Liver (tissue), 3 donors: ENCODE results near the gene PRKD3.

Experiments
- NR2F2 ChIP-seq: IDR thresholded peaks from 2 replicates; pipeline ENCODE4 v1.6.1; 2016; ENCODE audit warnings: antibody characterized with exemption
- RAD21 ChIP-seq, 2 donors: IDR thresholded peaks; 2 replicates each; pipeline ENCODE4 v1.6.1; 2016; ENCODE audit warnings: antibody characterized with exemption in 2 of 2, mild to moderate bottlenecking in 2 of 2
- REST ChIP-seq: IDR thresholded peaks from 2 replicates; pipeline ENCODE4 v1.6.1; 2016; ENCODE audit warnings: antibody characterized with exemption, mild to moderate bottlenecking
- SP1 ChIP-seq: IDR thresholded peaks from 2 replicates; pipeline ENCODE4 v1.6.1; 2018; ENCODE audit warnings: antibody characterized with exemption, mild to moderate bottlenecking
- TAF1 ChIP-seq: conservative IDR thresholded peaks from 2 replicates; pipeline ENCODE4 v1.6.1; 2016; ENCODE audit warnings: antibody characterized with exemption, mild to moderate bottlenecking
- YY1 ChIP-seq: IDR thresholded peaks from 2 replicates; pipeline ENCODE4 v1.6.1; 2016; ENCODE audit warnings: antibody characterized with exemption, mild to moderate bottlenecking
- TF ChIP-seq, protein P1 (sequence below): fragments of 150-350 bp; IDR thresholded peaks from 2 replicates; pipeline ENCODE4 v1.5.1; 2017; ENCODE audit warnings: improper control_type of control experiment, low read depth, low read length; ENCODE audit not compliant: missing input control
- donor health status: healthy.
- donor health status: healthy.

GRCh38 chr2:37330681-37331080 is 6.0 kb upstream of the PRKD3 start:
- TF ChIP-seq REST (no peak), NR2F2 (no peak), TAF1 (no peak), RAD21 (IDR thresholded peaks at IDR 0.05) (no peak), YY1 (no peak), SP1 (no peak)
- TF ChIP-seq, protein P1, sequence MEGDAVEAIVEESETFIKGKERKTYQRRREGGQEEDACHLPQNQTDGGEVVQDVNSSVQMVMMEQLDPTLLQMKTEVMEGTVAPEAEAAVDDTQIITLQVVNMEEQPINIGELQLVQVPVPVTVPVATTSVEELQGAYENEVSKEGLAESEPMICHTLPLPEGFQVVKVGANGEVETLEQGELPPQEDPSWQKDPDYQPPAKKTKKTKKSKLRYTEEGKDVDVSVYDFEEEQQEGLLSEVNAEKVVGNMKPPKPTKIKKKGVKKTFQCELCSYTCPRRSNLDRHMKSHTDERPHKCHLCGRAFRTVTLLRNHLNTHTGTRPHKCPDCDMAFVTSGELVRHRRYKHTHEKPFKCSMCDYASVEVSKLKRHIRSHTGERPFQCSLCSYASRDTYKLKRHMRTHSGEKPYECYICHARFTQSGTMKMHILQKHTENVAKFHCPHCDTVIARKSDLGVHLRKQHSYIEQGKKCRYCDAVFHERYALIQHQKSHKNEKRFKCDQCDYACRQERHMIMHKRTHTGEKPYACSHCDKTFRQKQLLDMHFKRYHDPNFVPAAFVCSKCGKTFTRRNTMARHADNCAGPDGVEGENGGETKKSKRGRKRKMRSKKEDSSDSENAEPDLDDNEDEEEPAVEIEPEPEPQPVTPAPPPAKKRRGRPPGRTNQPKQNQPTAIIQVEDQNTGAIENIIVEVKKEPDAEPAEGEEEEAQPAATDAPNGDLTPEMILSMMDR: no peak
